KMS-11 (cell line): Measurements from ENCODE around the gene WIF1.

Source experiments
- H2AFZ ChIP-seq: fragments of 200-600 bp; sonication (generic); 2 replicates; pipeline ENCODE4 v1.6.1; 2016; ENCODE audit warnings: antibody characterized with exemption, mixed run types, low read depth
- H3K27ac ChIP-seq: fragments of 200-600 bp; sonication (generic); 2 replicates; pipeline ENCODE4 v1.6.1; 2016; ENCODE audit warnings: mild to moderate bottlenecking, mixed run types
- H3K27me3 ChIP-seq: fragments of 200-600 bp; sonication (generic); 2 replicates; pipeline ENCODE4 v1.6.1; 2017; ENCODE audit warnings: mild to moderate bottlenecking, low read depth, mixed run types, moderate library complexity; ENCODE audit not compliant: insufficient read depth
- H3K36me3 ChIP-seq: fragments of 200-600 bp; sonication (generic); 2 replicates; pipeline ENCODE4 v1.6.1; 2017; ENCODE audit warnings: mild to moderate bottlenecking, mixed run types; ENCODE audit not compliant: insufficient read depth
- H3K4me1 ChIP-seq: fragments of 200-600 bp; sonication (generic); 2 replicates; pipeline ENCODE4 v1.6.1; 2016; ENCODE audit warnings: mild to moderate bottlenecking, low read depth, mixed run types; ENCODE audit not compliant: poor library complexity, severe bottlenecking
- H3K4me2 ChIP-seq: fragments of 200-600 bp; sonication (generic); 2 replicates; pipeline ENCODE4 v1.7.0; 2016; ENCODE audit warnings: mild to moderate bottlenecking, mixed run types
- H3K4me3 ChIP-seq: fragments of 200-600 bp; sonication (generic); IDR thresholded peaks from 2 replicates; pipeline ENCODE4 v1.6.1; 2017; ENCODE audit warnings: low read depth, low read length, mixed read lengths; ENCODE audit not compliant: insufficient read depth
- H3K79me2 ChIP-seq: fragments of 200-600 bp; sonication (generic); 2 replicates; pipeline ENCODE4 v1.6.1; 2016; ENCODE audit warnings: low read depth, mixed run types; ENCODE audit not compliant: insufficient read depth
- H3K9ac ChIP-seq: fragments of 200-600 bp; sonication (generic); 2 replicates; pipeline ENCODE4 v1.6.1; 2016; ENCODE audit warnings: mild to moderate bottlenecking, mixed run types
- H4K20me1 ChIP-seq: fragments of 200-600 bp; sonication (generic); 2 replicates; pipeline ENCODE4 v1.6.1; 2016; ENCODE audit warnings: mild to moderate bottlenecking, mixed run types; ENCODE audit not compliant: insufficient read depth
- CTCF ChIP-seq: fragments of 200-600 bp; sonication (generic); conservative IDR thresholded peaks from 2 replicates; pipeline ENCODE4 v1.6.1; 2017; ENCODE audit warnings: low read depth, mild to moderate bottlenecking, antibody characterized with exemption, low read length, moderate library complexity, mixed read lengths

The WIF1 gene

GRCh38 chr12:65126482-65126881, 5.4 kb upstream of the WIF1 start:
- no peaks in the 10 kb centered on the region for H3K27me3 ChIP-seq
- no peak overlapping the region for H2AFZ ChIP-seq
- H3K4me2 ChIP-seq = no peak overlapping the region

DNA sequence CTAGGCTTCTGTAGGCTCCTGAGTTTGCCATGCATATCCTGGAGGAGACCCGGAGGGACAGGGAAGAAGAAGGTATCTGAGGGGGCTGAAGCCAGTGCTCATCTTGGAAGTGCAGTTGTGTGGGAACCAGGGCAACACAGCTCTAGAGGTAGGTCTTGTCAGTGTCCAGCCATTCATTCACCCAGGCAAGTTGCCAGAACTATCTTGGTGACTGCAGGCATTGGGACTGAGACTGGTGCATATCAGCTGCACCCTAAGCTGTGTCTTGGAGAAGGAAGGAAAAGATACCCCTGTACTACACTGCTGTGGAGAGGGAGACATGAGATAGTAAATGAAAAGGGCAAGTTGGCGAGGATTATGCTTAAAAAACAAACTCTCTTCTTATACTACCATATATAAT, 4.9 kb upstream of the WIF1 start:
- no peak for TF ChIP-seq CTCF
- Histone ChIP-seq H3K9ac (no peak overlapping the region), H3K27me3 (no peaks in the 10 kb centered on the region), H3K4me2 (no peak overlapping the region), H3K4me1 (peaks cover 7% of the 10 kb centered on the region), H3K27ac (no peak overlapping the region), H2AFZ (no peak overlapping the region), H3K4me3 (no peak overlapping the region), H4K20me1 (no peaks in the 10 kb centered on the region), H3K79me2 (no peaks in the 10 kb centered on the region), H3K36me3 (no peaks in the 10 kb centered on the region)

More at GRCh38 chr12:65126482-65126881, 5.4 kb upstream of the WIF1 start:
- Histone ChIP-seq H3K4me1 (peaks cover 7% of the 10 kb centered on the region), H3K27ac (no peak overlapping the region), H3K36me3 (no peaks in the 10 kb centered on the region), H3K4me3 (no peak overlapping the region), H3K9ac (no peak overlapping the region), H3K79me2 (no peaks in the 10 kb centered on the region), H4K20me1 (no peaks in the 10 kb centered on the region)
- no peak for TF ChIP-seq CTCF

DNA sequence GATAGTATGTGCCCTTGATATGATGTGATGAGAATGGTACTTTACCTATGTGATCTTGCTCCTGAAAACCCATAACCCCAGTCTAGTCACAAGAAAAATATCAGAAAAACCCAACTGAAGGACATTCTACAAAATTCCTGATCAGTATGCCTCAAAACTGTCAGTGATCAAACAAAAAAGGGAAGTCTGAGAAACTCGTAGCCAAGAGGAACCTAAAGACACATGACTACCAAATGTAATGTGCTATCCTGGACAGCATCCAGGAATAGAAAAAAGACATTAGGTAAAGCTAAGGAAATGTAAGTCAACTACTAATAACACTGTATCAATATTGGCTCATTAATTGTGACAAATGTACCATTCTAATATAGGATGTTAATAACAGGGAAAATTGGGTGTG, 4.1 kb upstream of the WIF1 start:
- Histone ChIP-seq H3K4me2 (no peak overlapping the region), H4K20me1 (no peaks in the 10 kb centered on the region), H3K79me2 (no peaks in the 10 kb centered on the region), H3K4me1 (peaks cover 7% of the 10 kb centered on the region), H3K36me3 (no peaks in the 10 kb centered on the region), H3K4me3 (no peak overlapping the region), H3K27me3 (no peaks in the 10 kb centered on the region), H3K27ac (no peak overlapping the region), H3K9ac (no peak overlapping the region), H2AFZ (no peak overlapping the region)
- TF ChIP-seq CTCF = no peak

DNA sequence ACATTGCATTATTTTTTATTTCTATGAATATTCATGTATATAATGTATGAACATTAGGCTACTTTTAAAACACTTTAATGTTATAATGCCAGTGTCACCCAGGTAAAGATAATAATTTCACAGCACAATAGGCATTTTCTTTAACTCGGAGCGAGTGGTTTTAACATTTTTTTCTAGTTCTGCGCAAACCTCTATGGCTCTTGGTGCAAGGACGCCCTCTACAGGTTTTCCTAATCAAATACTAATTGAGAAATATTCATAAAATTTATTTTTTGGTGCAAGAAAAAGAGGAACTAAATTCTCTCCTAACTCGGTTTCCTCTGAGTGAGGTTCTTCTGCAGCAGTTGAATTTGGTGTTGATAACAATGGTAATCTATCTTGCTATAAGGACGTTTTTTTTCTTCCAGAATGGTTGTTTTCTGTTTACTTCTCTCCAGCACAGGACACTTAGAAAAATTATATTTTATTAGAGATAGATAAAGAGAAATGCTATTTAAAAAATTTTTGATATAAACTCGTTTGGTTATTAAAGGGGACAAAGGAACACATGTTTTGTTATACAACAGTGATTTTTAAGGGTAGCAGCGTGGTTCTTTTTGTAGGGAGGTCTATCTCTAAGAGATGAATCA, 2.4 kb upstream of the WIF1 start:
- Histone ChIP-seq H3K4me3 (no peak overlapping the region), H3K4me2 (no peak overlapping the region), H3K36me3 (no peaks in the 10 kb centered on the region), H3K27me3 (no peaks in the 10 kb centered on the region), H3K79me2 (no peaks in the 10 kb centered on the region), H3K9ac (no peak overlapping the region), H3K27ac (no peak overlapping the region), H4K20me1 (no peaks in the 10 kb centered on the region), H2AFZ (0 out of 2 replicates have a peak overlapping the region, but pooled peaks have one; percentile 1), H3K4me1 (peaks cover 7% of the 10 kb centered on the region)
- TF ChIP-seq CTCF = peak; percentile 98
